Fibroblast of lung (primary cell): ENCODE measurements around the gene SUFU. TPM values are rescaled to one million over a fixed set of nuclear protein-coding genes. Genes with fewer than 3 reads are reported as not detected.

Experiments
- DNase-seq, 2 donors: peaks; one replicate each; pipeline versions ENCODE4 v3.0.0 to v3.0.0-alpha.2; 2010; ENCODE audit warnings: low read depth in 2 of 2
- H2AFZ ChIP-seq: 2 replicates; pipeline ENCODE4 v1.5.1; 2012; ENCODE audit warnings: low read length, control low read depth, inconsistent platforms
- H3K27ac ChIP-seq: 2 replicates; pipeline ENCODE4 v1.5.1; 2011; ENCODE audit warnings: low read length, control low read depth; ENCODE audit not compliant: insufficient read depth
- H3K27me3 ChIP-seq: 2 replicates; pipeline ENCODE4 v1.5.1; 2011; ENCODE audit warnings: mild to moderate bottlenecking, low read length; ENCODE audit not compliant: control insufficient read depth, insufficient read depth
- H3K36me3 ChIP-seq: 2 replicates; pipeline ENCODE4 v1.5.1; 2011; ENCODE audit warnings: low read length; ENCODE audit not compliant: control insufficient read depth, insufficient read depth
- H3K4me1 ChIP-seq: 2 replicates; pipeline ENCODE4 v1.5.1; 2011; ENCODE audit warnings: low read length; ENCODE audit not compliant: control insufficient read depth, insufficient read depth; ENCODE audit errors: extremely low read depth
- H3K4me2 ChIP-seq: 2 replicates; pipeline ENCODE4 v1.5.1; 2011; ENCODE audit warnings: low read length, control low read depth; ENCODE audit not compliant: insufficient read depth; ENCODE audit errors: extremely low read depth
- H3K4me3 ChIP-seq, 4 experiments: fragments of 200-600 bp in 1 of 4; sonication (generic) in 1 of 4; replicated peaks in 1 of 4; 2 replicates each; pipeline ENCODE4 v1.5.1; 2011 to 2016; ENCODE audit warnings: low read length in 4 of 4, low read depth in 3 of 4, mild to moderate bottlenecking in 3 of 4, control low read depth in 2 of 4, inconsistent platforms in 1 of 4, mixed read lengths in 1 of 4; ENCODE audit not compliant: insufficient read depth in 1 of 4; ENCODE audit errors: control extremely low read depth in 1 of 4
- H3K79me2 ChIP-seq: 2 replicates; pipeline ENCODE4 v1.5.1; 2012; ENCODE audit warnings: mild to moderate bottlenecking, low read length, inconsistent platforms; ENCODE audit not compliant: control insufficient read depth, insufficient read depth
- H3K9ac ChIP-seq: 2 replicates; pipeline ENCODE4 v1.5.1; 2011; ENCODE audit warnings: mild to moderate bottlenecking, low read length, control low read depth; ENCODE audit not compliant: insufficient read depth
- H3K9me3 ChIP-seq: 2 replicates; pipeline ENCODE4 v1.5.1; 2012; ENCODE audit warnings: low read depth, low read length; ENCODE audit not compliant: control insufficient read depth, insufficient read depth
- H4K20me1 ChIP-seq: 2 replicates; pipeline ENCODE4 v1.5.1; 2011; ENCODE audit warnings: low read length; ENCODE audit not compliant: control insufficient read depth, insufficient read depth; ENCODE audit errors: extremely low read depth
- CTCF ChIP-seq, 2 donors: IDR thresholded peaks in 1 of 2; conservative IDR thresholded peaks in 1 of 2; 1 replicate in 1 of 2; 2 replicates in 1 of 2; pipeline ENCODE4 v1.5.1; 2011 to 2012; ENCODE audit warnings: low read length in 2 of 2, control low read depth in 1 of 2, inconsistent platforms in 1 of 2, low read depth in 1 of 2, mild to moderate bottlenecking in 1 of 2
- EZH2 ChIP-seq: IDR thresholded peaks from 2 replicates; pipeline ENCODE4 v1.5.1; 2012; ENCODE audit warnings: low read length, control low read depth, mild to moderate bottlenecking; ENCODE audit errors: missing control alignments
- polyA plus RNA-seq, 2 donors: library from polyadenylated mRNA; depleted of rRNA in 1 of 2; stranded (reverse) in 1 of 2; unstranded in 1 of 2; fragments of >200 nt; gene quantifications; 2 replicates each; pipeline ENCODE4 v1.2.1, GENCODE V29; 2011 to 2012; ENCODE audit warnings: missing spikeins in 1 of 2
- total RNA-seq: library from RNA; depleted of rRNA; stranded (reverse); fragments of >200 nt; gene quantifications from 2 replicates; pipeline ENCODE4 v1.2.1, GENCODE V29; 2014

The SUFU gene
- total and polyA plus RNA-seq, 2 donors (not counting 1 experiment from before 2014, with no cell fraction given) = 4.3 to 5.6 TPM

GRCh38 chr10:102635377-102635776 lies 131.6 kb downstream of the SUFU start:
- H3K36me3 ChIP-seq = peaks cover 2% of the 10 kb centered on the region
- TF ChIP-seq CTCF (conservative IDR thresholded peaks at IDR 0.05 in 1 of 2, IDR thresholded peaks at IDR 0.05 in 1 of 2; ENCODE audit: low read depth in 1 of 2, low read length in 2 of 2) (no peak), EZH2 (no peak)
- no peaks in the 10 kb centered on the region for H3K27me3 ChIP-seq
- H3K4me1 ChIP-seq = peaks cover 39% of the 10 kb centered on the region
- H3K4me2 ChIP-seq = no peak overlapping the region
- H3K4me3 ChIP-seq = no peak overlapping the region
- no peak overlapping the region for H3K9ac ChIP-seq
- H2AFZ ChIP-seq = no peak overlapping the region
- no peak overlapping the region for H3K27ac ChIP-seq
- H3K9me3 ChIP-seq = no peaks in the 10 kb centered on the region
- no peak for DNase-seq
- no peaks in the 10 kb centered on the region for H4K20me1 ChIP-seq
- no peaks in the 10 kb centered on the region for H3K79me2 ChIP-seq

DNA sequence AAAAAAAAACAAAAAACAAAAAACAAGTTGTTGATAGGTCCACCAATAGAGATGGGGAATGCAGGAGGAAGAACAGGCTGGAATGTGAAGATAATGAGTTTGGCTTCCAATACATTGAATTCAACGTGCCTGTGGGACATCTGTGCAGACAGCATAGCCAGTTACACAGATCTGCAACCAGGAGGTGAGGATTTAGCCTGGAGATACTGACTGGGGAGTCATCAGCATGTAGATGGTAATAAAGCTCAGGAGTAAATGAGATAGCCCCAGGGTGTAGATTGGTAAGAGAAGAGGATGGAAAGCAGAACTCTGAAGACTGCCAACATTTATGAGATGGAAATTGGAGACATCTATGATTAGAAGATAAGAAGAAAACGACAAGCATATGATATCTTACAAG lies 135.8 kb downstream of the SUFU start:
- TF ChIP-seq CTCF (conservative IDR thresholded peaks at IDR 0.05 in 1 of 2, IDR thresholded peaks at IDR 0.05 in 1 of 2; ENCODE audit: low read depth in 1 of 2, low read length in 2 of 2) (no peak), EZH2 (no peak)
- Histone ChIP-seq H2AFZ (no peak overlapping the region), H3K79me2 (peaks cover 7% of the 10 kb centered on the region), H4K20me1 (no peaks in the 10 kb centered on the region), H3K9me3 (no peaks in the 10 kb centered on the region), H3K4me3 (no peak overlapping the region), H3K4me2 (no peak overlapping the region), H3K27me3 (no peaks in the 10 kb centered on the region), H3K36me3 (no peaks in the 10 kb centered on the region), H3K4me1 (peaks cover 4% of the 10 kb centered on the region), H3K27ac (no peak overlapping the region), H3K9ac (no peak overlapping the region)
- no peak for DNase-seq

- Histone ChIP-seq H2AFZ (peak overlapping the region; percentile 72), H4K20me1 (no peaks in the 10 kb centered on the region), H3K9ac (no peak overlapping the region), H3K27ac (peak overlapping the region; percentile 81), H3K4me2 (peak overlapping the region; percentile 79), H3K79me2 (peaks cover 17% of the 10 kb centered on the region), H3K9me3 (no peaks in the 10 kb centered on the region), H3K4me3 (peak overlapping the region; percentile 42 to 81 (median 63)), H3K4me1 (no peaks in the 10 kb centered on the region), H3K27me3 (no peaks in the 10 kb centered on the region), H3K36me3 (peaks cover 5% of the 10 kb centered on the region)
- no peak for DNase-seq
- TF ChIP-seq EZH2 (no peak), CTCF (conservative IDR thresholded peaks at IDR 0.05 in 1 of 2, IDR thresholded peaks at IDR 0.05 in 1 of 2; ENCODE audit: low read depth in 1 of 2, low read length in 2 of 2) (no peak)
Measured at GRCh38 chr10:102641402-102641801, 137.6 kb downstream of the SUFU start.
